A549 (cell line): ENCODE results near the gene PPOX. TPM values are rescaled to one million over a fixed set of nuclear protein-coding genes. Genes with fewer than 3 reads are reported as not detected.

Experiments
- ATAC-seq, 2 experiments: fragments of 200-7000 bp in 1 of 2; fragments of >200 bp in 1 of 2; cut with Nextera tagmentation in 1 of 2; cut with Tn5 transposase in 1 of 2; 3 replicates each; pipeline versions ENCODE4 v1.8.0 to v1.9.1; 2018 to 2020; ENCODE audit warnings: mild to moderate bottlenecking in 1 of 2, moderate library complexity in 1 of 2
- CTCF ChIA-PET: fragments of 300-600 bp; sonication (Branson Sonifier 250); formaldehyde crosslinking; extraction: SDS; loops from one replicate; lab custom pipeline; 2021; ENCODE audit warnings: antibody characterized with exemption, inconsistent platforms; lab: Yijun Ruan, JAX
- POLR2A ChIA-PET: fragments of 350-600 bp; formaldehyde crosslinking; extraction: SDS; loops from one replicate; lab custom pipeline; 2021; ENCODE audit warnings: antibody characterized with exemption, inconsistent platforms; lab: Yijun Ruan, JAX
- DNase-seq, 2 experiments: peaks; one replicate each; pipeline versions ENCODE4 v3.0.0 to v3.0.0-alpha.2; 2011 to 2016; ENCODE audit warnings: low read depth in 1 of 2, low spot score in 1 of 2
- FAIRE-seq: peaks from 2 replicates; lab custom pipeline; 2011; peaks lifted over from hg19 to GRCh38; lab: Jason Lieb, UNC
- H3K27ac ChIP-seq, 2 experiments: fragments of >200 bp; sonication (Bioruptor Twin); formaldehyde crosslinking; 3 replicates each; pipeline ENCODE4 v1.5.1; 2016 to 2017
- H3K4me1 ChIP-seq: fragments of >200 bp; sonication (Bioruptor Twin); formaldehyde crosslinking; 3 replicates; pipeline ENCODE4 v1.6.1; 2016
- H3K4me2 ChIP-seq: fragments of >200 bp; sonication (Bioruptor Twin); formaldehyde crosslinking; 3 replicates; pipeline ENCODE4 v1.6.1; 2016
- H3K4me3 ChIP-seq: fragments of >200 bp; sonication (Bioruptor Twin); formaldehyde crosslinking; 3 replicates; pipeline ENCODE4 v1.5.1; 2016
- H3K9me3 ChIP-seq: fragments of >200 bp; sonication (Bioruptor Twin); formaldehyde crosslinking; 3 replicates; pipeline ENCODE4 v1.6.1; 2016
- CHD4 ChIP-seq: fragments of 200-600 bp; sonication (generic); IDR thresholded peaks from 2 replicates; pipeline ENCODE4 v1.6.1; 2016; ENCODE audit warnings: antibody characterized with exemption, mild to moderate bottlenecking, borderline replicate concordance
- ELK1 ChIP-seq: fragments of 150-350 bp; IDR thresholded peaks from 2 replicates; pipeline ENCODE4 v1.6.1; 2014; ENCODE audit warnings: low read depth, mild to moderate bottlenecking, low read length
- FOXS1 ChIP-seq: fragments of 250-450 bp; sonication (Bioruptor Pico); IDR thresholded peaks from 2 replicates; pipeline ENCODE4 v1.5.0; 2020; ENCODE audit warnings: mild to moderate bottlenecking, moderate library complexity
- HOXB13 ChIP-seq: fragments of 250-450 bp; sonication (Bioruptor Pico); IDR thresholded peaks from 2 replicates; pipeline ENCODE4 v1.5.0; 2020; ENCODE audit warnings: low read depth, mild to moderate bottlenecking, moderate library complexity
- HOXB5 ChIP-seq: fragments of 250-450 bp; sonication (Bioruptor Pico); IDR thresholded peaks from 2 replicates; pipeline ENCODE4 v1.5.0; 2020; ENCODE audit warnings: mild to moderate bottlenecking, moderate library complexity
- KDM5A ChIP-seq: fragments of 200-600 bp; sonication (generic); IDR thresholded peaks from 2 replicates; pipeline ENCODE4 v1.6.1; 2016; ENCODE audit warnings: antibody characterized with exemption, mild to moderate bottlenecking
- MAX ChIP-seq: IDR thresholded peaks from 2 replicates; pipeline ENCODE4 v1.6.1; 2012
- MAZ ChIP-seq: fragments of 150-350 bp; IDR thresholded peaks from 2 replicates; pipeline ENCODE4 v1.6.1; 2014; ENCODE audit warnings: antibody characterized with exemption, low read depth, low read length, borderline replicate concordance
- MYC ChIP-seq: IDR thresholded peaks from 2 replicates; pipeline ENCODE4 v1.6.1; 2012; ENCODE audit warnings: mild to moderate bottlenecking, inconsistent platforms, low read length, improper control_type of control experiment, borderline replicate concordance
- NPAS2 ChIP-seq: fragments of 250-450 bp; sonication (Bioruptor Pico); IDR thresholded peaks from 2 replicates; pipeline ENCODE4 v1.8.0; 2022; ENCODE audit warnings: mild to moderate bottlenecking, moderate library complexity, borderline replicate concordance
- NR3C1 ChIP-seq: fragments of >200 bp; sonication (Bioruptor Twin); formaldehyde crosslinking; IDR thresholded peaks from 3 replicates; pipeline ENCODE4 v1.6.1; 2017
- POLR2A ChIP-seq: IDR thresholded peaks from 2 replicates; pipeline ENCODE4 v1.6.1; 2012; ENCODE audit warnings: mild to moderate bottlenecking, low read length
- RCOR1 ChIP-seq: fragments of 150-350 bp; IDR thresholded peaks from 2 replicates; pipeline ENCODE4 v1.6.1; 2014; ENCODE audit warnings: antibody characterized with exemption, low read length, low read depth
- REST ChIP-seq: fragments of 200-600 bp; sonication (generic); IDR thresholded peaks from 2 replicates; pipeline ENCODE4 v1.6.1; 2016; ENCODE audit warnings: antibody characterized with exemption, mild to moderate bottlenecking, moderate library complexity
- RFX5 ChIP-seq: fragments of 450-650 bp; IDR thresholded peaks from 2 replicates; pipeline ENCODE4 v1.7.1; 2014; ENCODE audit warnings: antibody characterized with exemption, mild to moderate bottlenecking, moderate library complexity
- USF2 ChIP-seq: fragments of 450-650 bp; IDR thresholded peaks from 2 replicates; pipeline ENCODE4 v1.6.1; 2014; ENCODE audit warnings: antibody characterized with exemption
- ZFP36 ChIP-seq: fragments of 450-650 bp; IDR thresholded peaks from 2 replicates; pipeline ENCODE4 v1.6.1; 2014; ENCODE audit warnings: borderline replicate concordance; ENCODE audit not compliant: partially characterized antibody
- WGBS: methylation state at CpG from one replicate; pipeline ENCODE4 v1.1.6; 2017; ENCODE audit errors: missing lambda C conversion rate; 5-methylcytosine and 5-hydroxymethylcytosine counted together
- polyA plus RNA-seq, 4 experiments: library from polyadenylated mRNA; depleted of rRNA in 3 of 4; stranded (reverse); fragments of >200 nt; fragmentation: RNase III in 1 of 4; extraction: RNeasy Plus Mini Kit Qiagen cat#74134 plus additional on column Dnase treatment in 1 of 4; gene quantifications; 2 replicates in 3 of 4; 3 replicates in 1 of 4; pipeline ENCODE4 v1.2.3, GENCODE V29; 2011 to 2017

PPOX gene
- polyA plus RNA-seq, 2 of the 4 experiments (the other 2 are of a cell fraction) = 13.8 to 14.1 TPM

- TF ChIP-seq ZFP36 (no peak), MAX (no peak), RFX5 (no peak)
- TF ChIP-seq, all 56 proteins: peak for 0
Measured at GRCh38 chr1:161164901-161165610, 1.2 kb upstream of the PPOX start (continued).

- Histone ChIP-seq H3K4me3 (peak overlapping the region; percentile 62), H3K9me3 (no peaks in the 10 kb centered on the region), H3K4me1 (peaks cover 16% of the 10 kb centered on the region), H3K27ac (peak overlapping the region; percentile 77 to 92), H3K4me2 (peak overlapping the region; percentile 99)
- CTCF ChIA-PET = interaction anchor here (0.7 to 5.5 kb wide), 17 partner anchors 9 to 974 kb away, joined by 3 to 59 read pairs (median 4); partner anchors contain the start of genes DEDD, KLHDC9 and UFC1
- ATAC-seq = peak; percentile 18 to 43; a peak in 5 of 6 replicates
- POLR2A ChIA-PET = interaction anchor here (1.0 to 2.8 kb wide), 8 partner anchors 9 to 223 kb away, joined by 3 to 25 read pairs (median 6); partner anchors contain the start of genes B4GALT3, NDUFS2, UFC1 and USF1
- TF ChIP-seq NR3C1 = no peak
- TF ChIP-seq MAX = no peak
- TF ChIP-seq POLR2A = no peak
- no peak for TF ChIP-seq HOXB5 (CRISPR knock-in tag)
- TF ChIP-seq HOXB13 (CRISPR knock-in tag) = no peak
- no peak for TF ChIP-seq USF2
- no peak for TF ChIP-seq RCOR1
- TF ChIP-seq MAZ = no peak
- TF ChIP-seq FOXS1 (CRISPR knock-in tag) = no peak
- no peak for TF ChIP-seq MYC
- no peak for TF ChIP-seq NPAS2 (CRISPR knock-in tag)
- TF ChIP-seq CHD4 = no peak
- TF ChIP-seq ELK1 = no peak
- no peak for TF ChIP-seq KDM5A
- no peak for TF ChIP-seq REST
- 15% methylated on average over 27 of the region's 33 CpGs for WGBS
- no peak for DNase-seq
- FAIRE-seq = no peak
Measured at GRCh38 chr1:161166669-161167548, 683 bp downstream of the PPOX start.
